Posterior cingulate gyrus (tissue), 11 donors: Measurements from ENCODE around the gene COPA.
"Not testable (repeated sequence)": the region's sequence is repeated elsewhere in the genome, so short reads cannot be mapped to it uniquely, and the experiment has no call there.

Experiments
- DNase-seq, 10 donors: peaks; one replicate each; pipeline versions ENCODE4 v3.0.0 to v3.0.0-alpha.2; 2020 to 2021; ENCODE audit warnings: mixed read lengths in 3 of 10
- intact Hi-C: fragments of 100-400 bp; cut with DNase I; formaldehyde crosslinking; loops from one replicate; pipeline ENCODE4 v1.15.1; 2023

Gene COPA

GRCh38 chr1:160342953-160343869 lies at the start of gene COPA, which contains the start of gene NCSTN:
Gene COPA, minus strand, starts transcription at chr1:160343250. Its CDS starts 80 bp downstream, at chr1:160343170.
Gene NCSTN, plus strand, starts transcription at chr1:160343383. Its CDS starts 14 bp downstream, at chr1:160343397.
- DNase-seq: peak; percentile 84 to 98 (median 90)
- intact Hi-C loops: loop anchor here (10.0 kb wide), 1 partner anchor 48 kb away; no protein-coding TSS in a partner anchor

GRCh38 chr1:160388406-160388805 lies 45.4 kb upstream of the COPA start:
- DNase-seq, intact Hi-C loops: not testable (repeated sequence)

GRCh38 chr1:160384812-160385211 lies 41.8 kb upstream of the COPA start:
- intact Hi-C loops, DNase-seq: not testable (repeated sequence)

GRCh38 chr1:160377585-160378206 lies 34.6 kb upstream of the COPA start:
- no peak for DNase-seq
- intact Hi-C loops: loop anchor here (5.0 to 10.0 kb wide), 3 partner anchors 83 to 443 kb away; no protein-coding TSS in a partner anchor

GRCh38 chr1:160376525-160377131 lies 33.6 kb upstream of the COPA start:
- DNase-seq: peak in 2 of 10 donors; percentile 53 to 57
- intact Hi-C loops: loop anchor here (5.0 to 10.0 kb wide), 3 partner anchors 82 to 442 kb away; no protein-coding TSS in a partner anchor

- DNase-seq: peak in 2 of 10 donors; percentile 32 to 35
- intact Hi-C loops: loop anchor here (1.0 to 10.0 kb wide), 4 partner anchors 81 to 441 kb away; no protein-coding TSS in a partner anchor
These were observed 32.9 kb upstream of the COPA start for GRCh38 chr1:160375788-160376524.

- intact Hi-C loops: loop anchor here (1.0 to 10.0 kb wide), 4 partner anchors 80 to 440 kb away; no protein-coding TSS in a partner anchor
- DNase-seq: no peak
These were observed 31.5 kb upstream of the COPA start for GRCh38 chr1:160374306-160375110.

- DNase-seq: no peak
- intact Hi-C loops: loop anchor here (10.0 kb wide), 2 partner anchors 79 to 439 kb away; no protein-coding TSS in a partner anchor
These were observed 30.6 kb upstream of the COPA start for GRCh38 chr1:160373696-160374095.

GRCh38 chr1:160371756-160372155 lies 28.7 kb upstream of the COPA start:
- intact Hi-C loops: loop anchor here (10.0 kb wide), 2 partner anchors 77 to 437 kb away; no protein-coding TSS in a partner anchor
- DNase-seq: no peak

- intact Hi-C loops: loop anchor here (10.0 kb wide), 2 partner anchors 76 to 436 kb away; no protein-coding TSS in a partner anchor
- no peak for DNase-seq
These were observed 28.2 kb upstream of the COPA start for GRCh38 chr1:160371346-160371631.

- DNase-seq: no peak
- intact Hi-C loops: loop anchor here (10.0 kb wide), 2 partner anchors 76 to 436 kb away; no protein-coding TSS in a partner anchor
These were observed 27.7 kb upstream of the COPA start for GRCh38 chr1:160370561-160371345.

- intact Hi-C loops: no loop called here
- no peak for DNase-seq
These were observed 26.0 kb upstream of the COPA start for GRCh38 chr1:160369087-160369486.

- no peak for DNase-seq
- intact Hi-C loops: no loop called here
These were observed 25.2 kb upstream of the COPA start for GRCh38 chr1:160367934-160368923.

- no peak for DNase-seq
- intact Hi-C loops: no loop called here
These were observed 24.5 kb upstream of the COPA start for GRCh38 chr1:160367516-160367900.

GRCh38 chr1:160366731-160367515 lies 23.9 kb upstream of the COPA start, which contains the start of gene NHLH1:
Gene NHLH1, plus strand, starts transcription at chr1:160367071. Its CDS starts 3,661 bp downstream, at chr1:160370732.
- DNase-seq: no peak
- intact Hi-C loops: no loop called here

GRCh38 chr1:160365325-160365724 lies 22.3 kb upstream of the COPA start:
- intact Hi-C loops: no loop called here
- no peak for DNase-seq
